ENCODE results near the gene SCN4A.

Gene SCN4A

GRCh38 chr17:64001763-64002529 is 29.2 kb upstream of the SCN4A start:
- DNase-seq: no peak

GRCh38 chr17:64001091-64001579 is 28.4 kb upstream of the SCN4A start:
- no peak for DNase-seq

- no peak for DNase-seq
Observed at GRCh38 chr17:63999680-64000531, 27.2 kb upstream of the SCN4A start.

GRCh38 chr17:63998721-63999679 is 26.3 kb upstream of the SCN4A start:
- peak; percentile 17 for DNase-seq

GRCh38 chr17:63998050-63998720 is 25.5 kb upstream of the SCN4A start, which contains the start of gene PRR29:
TSS of gene PRR29 (plus strand) at chr17:63998351. CDS start at chr17:63998365, 14 bp downstream.
- peak; percentile 70 for DNase-seq

GRCh38 chr17:63997341-63998048 is 24.8 kb upstream of the SCN4A start:
- DNase-seq: no peak

GRCh38 chr17:63996430-63997182 is 23.9 kb upstream of the SCN4A start:
- DNase-seq: no peak

- no peak for DNase-seq
Observed at GRCh38 chr17:63995626-63996025, 22.9 kb upstream of the SCN4A start.

GRCh38 chr17:63993368-63993985 is 20.8 kb upstream of the SCN4A start:
- DNase-seq: peak; percentile 31

GRCh38 chr17:63991611-63992010 is 18.9 kb upstream of the SCN4A start:
- no peak for DNase-seq

- DNase-seq: no peak
Observed at GRCh38 chr17:63989622-63990345, 17.1 kb upstream of the SCN4A start.

GRCh38 chr17:63988741-63989621 is 16.3 kb upstream of the SCN4A start:
- no peak for DNase-seq

GRCh38 chr17:63988127-63988478 is 15.4 kb upstream of the SCN4A start:
- DNase-seq: no peak

- no peak for DNase-seq
Observed at GRCh38 chr17:63987221-63988126, 14.8 kb upstream of the SCN4A start.

GRCh38 chr17:63986821-63987220 is 14.1 kb upstream of the SCN4A start:
- DNase-seq: no peak

GRCh38 chr17:63985387-63986140 is 12.8 kb upstream of the SCN4A start:
- no peak for DNase-seq

Data from activated gamma-delta T cell treated with Interleukin-2 at 50 U/mL for 16 hours (primary cell).